Measurements from ENCODE around the gene SIDT1.

SIDT1 gene

GRCh38 chr3:113590983-113591382, 58.6 kb downstream of the SIDT1 start:
- in situ Hi-C loops (cut with MboI; ENCODE audit: low sequenced_read_pairs) = no loop called here

- in situ Hi-C loops (cut with MboI; ENCODE audit: low sequenced_read_pairs) = no loop called here
Observed at GRCh38 chr3:113594066-113594465, 61.7 kb downstream of the SIDT1 start.

DNA sequence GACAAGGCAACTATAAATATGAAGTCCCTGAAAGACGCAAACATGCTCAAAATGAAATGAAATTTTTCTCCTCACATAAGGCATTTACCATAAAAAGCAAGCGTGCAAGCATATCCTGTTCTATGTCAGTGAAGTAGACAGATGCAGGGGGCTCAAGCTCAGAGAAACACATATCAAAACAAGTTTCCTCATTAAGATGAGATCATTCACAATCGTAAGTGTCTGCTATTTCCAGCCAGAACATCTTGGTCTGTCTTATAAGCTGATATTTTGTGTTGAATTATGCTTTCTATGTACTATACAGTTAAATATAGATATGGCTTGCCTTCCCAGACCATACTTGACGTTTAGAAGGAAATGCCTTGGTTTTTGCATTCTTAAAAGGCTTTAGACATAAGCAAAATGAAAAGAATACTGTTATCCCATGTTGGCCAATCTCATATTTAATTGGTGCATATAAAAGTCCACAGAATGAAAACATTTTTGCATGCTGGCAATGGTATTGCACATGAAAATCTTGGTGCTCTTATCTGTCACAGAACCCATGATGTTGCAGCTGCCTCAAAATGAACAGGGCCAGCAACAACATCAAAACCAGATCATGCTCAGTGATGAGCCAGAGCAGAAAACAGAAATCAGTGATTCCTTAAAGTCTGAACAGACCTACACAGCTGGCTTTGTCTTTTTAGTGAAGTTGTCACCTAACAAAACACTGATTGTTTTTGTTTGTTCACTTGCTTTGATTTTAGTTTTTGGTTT, 65.4 kb downstream of the SIDT1 start:
- in situ Hi-C loops (cut with MboI; ENCODE audit: low sequenced_read_pairs) = no loop called here

- in situ Hi-C loops (cut with MboI; ENCODE audit: low sequenced_read_pairs) = no loop called here
Observed at GRCh38 chr3:113600418-113601182, 68.2 kb downstream of the SIDT1 start.

- in situ Hi-C loops (cut with MboI; ENCODE audit: low sequenced_read_pairs) = no loop called here
Observed at GRCh38 chr3:113601240-113601639, 68.9 kb downstream of the SIDT1 start.

GRCh38 chr3:113602256-113602655, 69.9 kb downstream of the SIDT1 start:
- in situ Hi-C loops (cut with MboI; ENCODE audit: low sequenced_read_pairs) = no loop called here

DNA sequence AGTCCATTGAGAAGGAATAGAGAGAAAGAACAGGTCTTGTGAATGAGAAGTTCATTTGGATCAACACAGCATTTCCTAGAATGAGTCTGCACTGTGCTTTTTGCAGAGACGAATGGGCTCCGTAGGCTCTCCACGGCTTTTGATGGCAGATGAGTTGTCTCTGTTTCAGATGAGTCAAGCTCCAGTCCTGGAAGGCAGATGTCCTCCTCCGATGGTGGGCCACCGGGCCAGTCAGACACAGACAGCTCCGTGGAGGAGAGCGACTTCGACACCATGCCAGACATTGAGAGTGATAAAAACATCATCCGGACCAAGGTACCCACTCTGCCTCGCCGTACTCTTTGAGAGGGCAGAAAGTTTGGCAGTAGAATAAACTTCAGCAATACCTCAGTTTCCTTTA, 70.5 kb downstream of the SIDT1 start:
- in situ Hi-C loops (cut with MboI; ENCODE audit: low sequenced_read_pairs) = no loop called here

GRCh38 chr3:113606539-113607218, 74.3 kb downstream of the SIDT1 start:
- in situ Hi-C loops (cut with MboI; ENCODE audit: low sequenced_read_pairs) = no loop called here

- in situ Hi-C loops (cut with MboI; ENCODE audit: low sequenced_read_pairs) = no loop called here
Observed at GRCh38 chr3:113607219-113607596, 74.9 kb downstream of the SIDT1 start.

- in situ Hi-C loops (cut with MboI; ENCODE audit: low sequenced_read_pairs) = no loop called here
Observed at GRCh38 chr3:113614402-113614801, 82.0 kb downstream of the SIDT1 start.

GRCh38 chr3:113615976-113616375, 83.6 kb downstream of the SIDT1 start:
- in situ Hi-C loops (cut with MboI; ENCODE audit: low sequenced_read_pairs) = no loop called here

- in situ Hi-C loops (cut with MboI; ENCODE audit: low sequenced_read_pairs) = no loop called here
Observed at GRCh38 chr3:113617726-113618125, 85.4 kb downstream of the SIDT1 start.

DNA sequence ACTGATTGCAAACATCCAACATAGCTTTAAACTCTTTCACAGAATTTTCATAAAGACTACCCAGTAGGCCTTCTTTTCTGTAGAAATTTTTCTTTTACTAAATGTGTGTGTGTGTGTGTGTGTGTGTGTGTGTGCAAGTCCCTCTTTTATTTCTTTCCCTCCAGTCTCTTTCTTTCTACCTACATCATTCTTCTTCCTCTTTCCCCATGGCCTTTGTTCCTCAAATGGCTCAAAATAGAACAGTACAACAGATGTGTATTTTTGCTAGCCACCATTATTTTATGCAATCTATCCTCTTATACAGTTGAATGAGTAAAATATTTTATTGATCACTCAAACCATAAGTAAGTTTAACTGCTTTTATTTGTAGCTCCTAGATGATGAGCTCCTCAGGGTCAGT, 87.7 kb downstream of the SIDT1 start:
- in situ Hi-C loops (cut with MboI; ENCODE audit: low sequenced_read_pairs) = no loop called here

- in situ Hi-C loops (cut with MboI; ENCODE audit: low sequenced_read_pairs) = no loop called here
Observed at GRCh38 chr3:113623324-113623723, 91.0 kb downstream of the SIDT1 start.

DNA sequence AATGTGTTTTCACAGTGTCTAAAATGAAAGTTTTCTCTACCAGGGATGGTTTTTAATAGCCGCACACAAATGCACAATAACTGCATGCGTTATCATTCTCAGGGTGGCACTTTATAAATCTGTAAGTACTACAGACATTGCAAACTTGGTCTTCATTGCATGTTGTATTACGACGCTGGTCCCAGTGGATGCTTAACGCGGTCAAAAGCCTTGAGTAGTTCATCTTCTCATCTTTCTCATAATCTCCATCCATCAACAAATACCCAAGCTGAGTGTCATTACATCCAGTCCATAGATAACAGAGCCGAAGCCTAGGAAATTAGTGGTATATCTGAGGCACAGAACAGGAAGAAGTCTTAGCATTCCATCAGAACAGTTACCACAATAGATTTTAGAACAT, 91.5 kb downstream of the SIDT1 start:
- in situ Hi-C loops (cut with MboI; ENCODE audit: low sequenced_read_pairs) = no loop called here

- in situ Hi-C loops (cut with MboI; ENCODE audit: low sequenced_read_pairs) = no loop called here
Observed at GRCh38 chr3:113625834-113626233, 93.5 kb downstream of the SIDT1 start.

DNA sequence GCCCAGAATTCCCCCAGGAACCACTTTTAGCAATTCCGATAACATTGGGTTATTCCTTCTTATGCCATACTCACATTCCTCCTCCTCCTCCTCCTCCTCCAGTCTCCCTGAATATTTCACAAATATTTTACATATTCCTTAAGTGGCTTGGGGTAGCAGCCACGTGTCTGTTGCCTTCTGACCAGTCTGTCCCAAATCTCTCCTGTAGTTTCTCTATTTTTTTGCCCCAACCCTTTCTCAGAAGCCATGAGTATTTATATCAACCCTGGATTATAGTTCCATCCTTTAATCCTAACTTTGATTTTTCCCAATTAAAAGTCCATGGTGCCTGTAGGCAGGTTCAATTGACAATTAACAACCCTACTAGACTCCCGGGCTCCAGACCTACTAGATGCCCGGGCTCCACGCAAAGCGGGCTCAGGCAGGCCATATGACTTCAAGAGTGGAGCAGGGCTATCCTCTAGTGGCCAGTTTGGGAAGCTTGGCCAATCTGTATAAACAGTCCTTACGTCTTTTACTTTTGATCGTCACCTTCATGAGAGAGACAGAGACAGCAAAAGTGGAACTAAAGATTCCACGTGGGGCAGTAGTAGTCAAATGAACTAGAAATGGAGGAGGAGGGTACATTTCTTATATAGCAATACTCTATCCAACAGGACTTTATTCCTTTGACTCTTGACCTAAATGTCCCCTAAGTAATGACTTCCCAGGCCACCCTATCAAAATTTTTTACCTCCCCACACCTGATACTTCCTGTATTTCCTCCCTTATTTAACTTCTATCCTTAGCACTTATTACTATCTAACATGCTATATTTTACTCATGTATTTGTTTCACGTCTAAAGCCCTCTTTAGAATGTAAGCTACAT, 94.4 kb downstream of the SIDT1 start:
- in situ Hi-C loops (cut with MboI; ENCODE audit: low sequenced_read_pairs) = no loop called here

- in situ Hi-C loops (cut with MboI; ENCODE audit: low sequenced_read_pairs) = no loop called here
Observed at GRCh38 chr3:113628316-113628715, 96.0 kb downstream of the SIDT1 start.

GRCh38 chr3:113628788-113629187, 96.4 kb downstream of the SIDT1 start:
- in situ Hi-C loops (cut with MboI; ENCODE audit: low sequenced_read_pairs) = no loop called here

- in situ Hi-C loops (cut with MboI; ENCODE audit: low sequenced_read_pairs) = no loop called here
Observed at GRCh38 chr3:113629584-113630421, 97.4 kb downstream of the SIDT1 start.
